Liver (tissue), 9 donors: Measurements from ENCODE around the gene CARD8. TPM values are rescaled to one million over a fixed set of nuclear protein-coding genes. Genes with fewer than 3 reads are reported as not detected.

Source experiments
- DNase-seq: peaks from one replicate; pipeline ENCODE4 v3.0.0-alpha.2; 2017; ENCODE audit warnings: low spot score
- H3K27ac ChIP-seq, 2 donors: one replicate each; pipeline ENCODE4 v1.7.0; 2013; ENCODE audit warnings: inconsistent platforms in 2 of 2, low read length in 2 of 2, control low read depth in 1 of 2, low read depth in 1 of 2, mild to moderate bottlenecking in 1 of 2
- H3K27me3 ChIP-seq, 4 donors: one replicate each; pipeline versions ENCODE4 v1.6.1 to v1.7.0; 2013; ENCODE audit warnings: low read length in 3 of 4, inconsistent platforms in 1 of 4, mild to moderate bottlenecking in 1 of 4, moderate library complexity in 1 of 4; ENCODE audit not compliant: control insufficient read depth in 4 of 4, insufficient read depth in 4 of 4
- H3K36me3 ChIP-seq, 4 donors: one replicate each; pipeline versions ENCODE4 v1.6.1 to v1.7.0; 2013; ENCODE audit warnings: low read length in 3 of 4, mild to moderate bottlenecking in 3 of 4, low read depth in 1 of 4, moderate library complexity in 1 of 4; ENCODE audit not compliant: control insufficient read depth in 4 of 4, insufficient read depth in 3 of 4
- H3K4me1 ChIP-seq, 4 donors: one replicate each; pipeline versions ENCODE4 v1.6.1 to v1.7.0; 2013; ENCODE audit warnings: low read length in 3 of 4, mild to moderate bottlenecking in 3 of 4, moderate library complexity in 1 of 4; ENCODE audit not compliant: control insufficient read depth in 4 of 4, insufficient read depth in 4 of 4
- H3K4me3 ChIP-seq, 3 donors: one replicate each; pipeline versions ENCODE4 v1.6.1 to v1.7.0; 2013; ENCODE audit warnings: low read length in 3 of 3, control low read depth in 1 of 3, low read depth in 1 of 3, mild to moderate bottlenecking in 1 of 3
- H3K9ac ChIP-seq, 2 donors: one replicate each; pipeline ENCODE4 v1.7.0; 2013; ENCODE audit warnings: low read length in 2 of 2, mild to moderate bottlenecking in 2 of 2, moderate library complexity in 2 of 2, control low read depth in 1 of 2, low read depth in 1 of 2
- H3K9me3 ChIP-seq, 4 donors: one replicate each; pipeline versions ENCODE4 v1.6.1 to v1.7.0; 2013; ENCODE audit warnings: low read length in 3 of 4; ENCODE audit not compliant: control insufficient read depth in 4 of 4
- ATF3 ChIP-seq: IDR thresholded peaks from 2 replicates; pipeline ENCODE4 v1.6.1; 2016; ENCODE audit warnings: antibody characterized with exemption
- CTCF ChIP-seq: fragments of 150-350 bp; IDR thresholded peaks from 2 replicates; pipeline ENCODE4 v1.5.1; 2017; ENCODE audit warnings: improper control_type of control experiment, low read depth, low read length; ENCODE audit not compliant: missing input control
- EGR1 ChIP-seq, 2 donors: IDR thresholded peaks; 2 replicates each; pipeline ENCODE4 v1.6.1; 2016 to 2018; ENCODE audit warnings: antibody characterized with exemption in 2 of 2, low read depth in 2 of 2
- FOXA1 ChIP-seq: IDR thresholded peaks from 2 replicates; pipeline ENCODE4 v1.6.1; 2016; ENCODE audit warnings: antibody characterized with exemption
- FOXA2 ChIP-seq: IDR thresholded peaks from 2 replicates; pipeline ENCODE4 v1.6.1; 2016; ENCODE audit warnings: antibody characterized with exemption
- GABPA ChIP-seq, 2 donors: IDR thresholded peaks in 1 of 2; conservative IDR thresholded peaks in 1 of 2; 2 replicates each; pipeline ENCODE4 v1.6.1; 2016; ENCODE audit warnings: antibody characterized with exemption in 2 of 2, mild to moderate bottlenecking in 1 of 2, moderate library complexity in 1 of 2
- HNF4A ChIP-seq, 2 donors: conservative IDR thresholded peaks; 2 replicates each; pipeline ENCODE4 v1.6.1; 2016; ENCODE audit warnings: antibody characterized with exemption in 2 of 2, mild to moderate bottlenecking in 2 of 2
- HNF4G ChIP-seq: IDR thresholded peaks from 2 replicates; pipeline ENCODE4 v1.6.1; 2016; ENCODE audit warnings: antibody characterized with exemption
- JUND ChIP-seq, 2 donors: IDR thresholded peaks; 2 replicates each; pipeline ENCODE4 v1.6.1; 2016; ENCODE audit warnings: antibody characterized with exemption in 2 of 2
- MAX ChIP-seq: IDR thresholded peaks from 2 replicates; pipeline ENCODE4 v1.6.1; 2016; ENCODE audit warnings: antibody characterized with exemption
- NR2F2 ChIP-seq: IDR thresholded peaks from 2 replicates; pipeline ENCODE4 v1.6.1; 2016; ENCODE audit warnings: antibody characterized with exemption
- RAD21 ChIP-seq, 2 donors: IDR thresholded peaks; 2 replicates each; pipeline ENCODE4 v1.6.1; 2016; ENCODE audit warnings: antibody characterized with exemption in 2 of 2, mild to moderate bottlenecking in 2 of 2
- REST ChIP-seq: IDR thresholded peaks from 2 replicates; pipeline ENCODE4 v1.6.1; 2016; ENCODE audit warnings: antibody characterized with exemption, mild to moderate bottlenecking
- SP1 ChIP-seq: IDR thresholded peaks from 2 replicates; pipeline ENCODE4 v1.6.1; 2018; ENCODE audit warnings: antibody characterized with exemption, mild to moderate bottlenecking
- TAF1 ChIP-seq: conservative IDR thresholded peaks from 2 replicates; pipeline ENCODE4 v1.6.1; 2016; ENCODE audit warnings: antibody characterized with exemption, mild to moderate bottlenecking
- YY1 ChIP-seq: IDR thresholded peaks from 2 replicates; pipeline ENCODE4 v1.6.1; 2016; ENCODE audit warnings: antibody characterized with exemption, mild to moderate bottlenecking
- ZBTB33 ChIP-seq: IDR thresholded peaks from 2 replicates; pipeline ENCODE4 v1.6.1; 2016; ENCODE audit warnings: antibody characterized with exemption
- WGBS: extraction: QIAGEN DNeasy Blood & Tissue Kit; methylation state at CpG from one replicate; pipeline ENCODE4 v1.1.7; 2013; 5-methylcytosine and 5-hydroxymethylcytosine counted together
- polyA plus RNA-seq, 2 donors: library from polyadenylated mRNA; stranded (reverse) in 1 of 2; unstranded in 1 of 2; fragments of 200-250 nt in 1 of 2; fragments of >200 nt in 1 of 2; fragmentation: Nextera tagmentation in 1 of 2; extraction: Ambion mirVana in 1 of 2; gene quantifications; one replicate each; pipeline versions ENCODE4 v1.2.1 to v1.2.3, GENCODE V29; 2013 to 2015
- total RNA-seq, 2 donors: library from RNA; depleted of rRNA; stranded (reverse); fragments of >200 nt; gene quantifications; one replicate each; pipeline ENCODE4 v1.2.3, GENCODE V29; 2014
- donor health status: healthy.
- donor health status: healthy.
- donor health status: healthy.
- donor health status: healthy.
- donor health status: healthy.

Gene CARD8
- total and polyA plus RNA-seq, 4 donors = 9.4 to 36.3 (median 22.4) TPM

GRCh38 chr19:48218997-48219396 is 36.7 kb downstream of the CARD8 start:
- H3K36me3 ChIP-seq = peaks cover 1 to 26% (median 5%) of the 10 kb centered on the region in 4 donors
- 94% methylated on average over 6 of the region's 6 CpGs for WGBS
- no peaks in the 10 kb centered on the region for H3K4me1 ChIP-seq
- TF ChIP-seq TAF1 = no peak
- H3K9me3 ChIP-seq = no peaks in the 10 kb centered on the region
- DNase-seq = no peak
- no peak overlapping the region for H3K9ac ChIP-seq
- no peak overlapping the region for H3K27ac ChIP-seq
- H3K4me3 ChIP-seq = no peak overlapping the region
- no peaks in the 10 kb centered on the region for H3K27me3 ChIP-seq

GRCh38 chr19:48216933-48217332 is 38.8 kb downstream of the CARD8 start:
- no peaks in the 10 kb centered on the region for H3K9me3 ChIP-seq
- 88% methylated on average over 14 of the region's 14 CpGs for WGBS
- H3K27me3 ChIP-seq = no peaks in the 10 kb centered on the region
- peaks cover 1 to 27% (median 6%) of the 10 kb centered on the region in 4 donors for H3K36me3 ChIP-seq
- H3K27ac ChIP-seq = no peak overlapping the region
- H3K4me3 ChIP-seq = no peak overlapping the region
- no peak for TF ChIP-seq CTCF
- TF ChIP-seq MAX = no peak
- no peak for TF ChIP-seq JUND (IDR thresholded peaks at IDR 0.05)
- no peak for TF ChIP-seq FOXA1
- TF ChIP-seq SP1 = no peak
- no peak for TF ChIP-seq TAF1
- TF ChIP-seq NR2F2 = no peak
- TF ChIP-seq REST = no peak
- TF ChIP-seq HNF4A (conservative IDR thresholded peaks at IDR 0.05) = no peak
- TF ChIP-seq ATF3 = no peak
- no peak for TF ChIP-seq YY1
- no peak for TF ChIP-seq EGR1 (IDR thresholded peaks at IDR 0.05; ENCODE audit: low read depth in 2 of 2)
- no peak overlapping the region for H3K9ac ChIP-seq
- DNase-seq = no peak
- H3K4me1 ChIP-seq = no peaks in the 10 kb centered on the region

GRCh38 chr19:48213959-48214358 is 41.8 kb downstream of the CARD8 start:
- Histone ChIP-seq H3K4me3 (no peak overlapping the region), H3K9me3 (no peaks in the 10 kb centered on the region), H3K9ac (no peak overlapping the region), H3K36me3 (peaks cover 4 to 33% (median 11%) of the 10 kb centered on the region in 4 donors), H3K27me3 (no peaks in the 10 kb centered on the region), H3K27ac (no peak overlapping the region), H3K4me1 (no peaks in the 10 kb centered on the region)
- no peak for DNase-seq
- 97% methylated on average over 5 of the region's 5 CpGs for WGBS
- no peak for TF ChIP-seq FOXA2
- no peak for TF ChIP-seq JUND (IDR thresholded peaks at IDR 0.05)
- no peak for TF ChIP-seq ATF3
- TF ChIP-seq HNF4G = no peak
- no peak for TF ChIP-seq NR2F2
- TF ChIP-seq TAF1 = no peak
- no peak for TF ChIP-seq HNF4A (conservative IDR thresholded peaks at IDR 0.05)
- no peak for TF ChIP-seq FOXA1
- TF ChIP-seq ZBTB33 = no peak
- no peak for TF ChIP-seq GABPA (IDR thresholded peaks at IDR 0.05 in 1 of 2, conservative IDR thresholded peaks at IDR 0.05 in 1 of 2)
- no peak for TF ChIP-seq MAX
- TF ChIP-seq RAD21 (IDR thresholded peaks at IDR 0.05) = no peak
- TF ChIP-seq YY1 = no peak
